ENCODE data around the gene MYRFL. TPM values are rescaled to one million over a fixed set of nuclear protein-coding genes. Genes with fewer than 3 reads are reported as not detected.

The MYRFL gene
- total and polyA plus RNA-seq, 2 of the 8 experiments (the other 6 are each of a cell fraction or from before 2014, with no cell fraction given) = 1.1 to 2.0 TPM

DNA sequence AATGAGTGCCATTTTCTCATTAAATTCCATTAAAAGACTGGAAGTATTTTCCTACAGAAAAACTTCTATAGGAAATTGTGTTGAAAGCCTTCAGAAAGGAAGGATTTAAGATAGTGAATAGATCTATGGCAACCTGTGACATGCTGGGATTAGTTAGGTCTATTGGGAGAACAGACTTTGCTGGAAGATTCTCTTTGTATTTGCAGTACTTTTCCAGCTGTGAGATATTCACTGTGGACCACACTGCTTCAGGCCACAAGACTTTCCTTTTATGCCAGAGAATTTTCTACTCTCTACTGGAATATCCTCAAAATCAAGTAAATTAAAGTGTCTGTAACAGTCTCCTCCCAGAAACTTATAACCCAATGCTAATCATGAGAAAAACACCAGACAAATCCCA is 136.2 kb downstream of the MYRFL start (continued):
- TF ChIP-seq TCF12 (IDR thresholded peaks at IDR 0.05; ENCODE audit: low read depth, low read length) = no peak
